Bronchial epithelial cell (primary cell): ENCODE data around the gene AOC2. TPM values are rescaled to one million over a fixed set of nuclear protein-coding genes. Genes with fewer than 3 reads are reported as not detected.
"Not testable (repeated sequence)": the region's sequence is repeated elsewhere in the genome, so short reads cannot be mapped to it uniquely, and the experiment has no call there.

Experiments used
- DNase-seq: peaks from one replicate; pipeline ENCODE4 v3.0.0-alpha.2; 2010; ENCODE audit warnings: low read depth
- FAIRE-seq: peaks from 2 replicates; lab custom pipeline; 2011; peaks lifted over from hg19 to GRCh38; lab: Jason Lieb, UNC
- H3K27me3 ChIP-seq: 2 replicates; pipeline ENCODE4 v1.5.1; 2011; ENCODE audit warnings: low read length; ENCODE audit not compliant: control insufficient read depth, insufficient read depth
- H3K36me3 ChIP-seq: 2 replicates; pipeline ENCODE4 v1.5.1; 2011; ENCODE audit warnings: low read length; ENCODE audit not compliant: control insufficient read depth, insufficient read depth
- H3K4me3 ChIP-seq: 2 replicates; pipeline ENCODE4 v1.5.1; 2011; ENCODE audit warnings: mild to moderate bottlenecking, low read depth, low read length, control low read depth
- total RNA-seq: library from RNA; depleted of rRNA; stranded (reverse); fragments of >200 nt; gene quantifications from 2 replicates; pipeline ENCODE4 v1.2.1, GENCODE V29; 2014
- TF ChIP-seq, protein P1 (sequence below): IDR thresholded peaks from 2 replicates; pipeline ENCODE4 v1.5.1; 2011; ENCODE audit warnings: mild to moderate bottlenecking, moderate library complexity, low read length, control low read depth, inconsistent platforms; ENCODE audit not compliant: insufficient read depth, severe bottlenecking

Gene AOC2
- total RNA-seq, 1 donor from 2014 or later: 0.79 TPM

DNA sequence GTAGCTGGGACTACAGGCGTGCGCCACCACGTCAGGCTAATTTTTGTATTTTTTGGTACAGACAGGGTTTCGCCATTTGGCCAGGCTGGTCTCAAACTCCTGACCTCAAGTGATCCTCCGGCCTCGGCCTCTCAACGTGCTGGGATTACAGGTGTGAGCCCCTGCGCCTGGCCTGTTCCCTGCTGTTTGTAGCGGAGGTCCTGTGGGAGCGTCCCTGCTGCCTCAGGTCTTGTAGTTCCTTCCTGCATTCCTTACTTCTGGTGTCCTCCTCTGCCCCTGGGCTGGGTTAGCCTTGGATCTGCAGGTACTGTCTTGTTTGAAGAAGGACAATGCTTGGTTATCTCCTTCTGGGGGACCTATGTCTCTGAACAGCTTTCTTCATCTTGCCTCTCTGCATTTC, 32.7 kb downstream of the AOC2 start:
- DNase-seq: no peak
- no peaks in the 10 kb centered on the region for H3K36me3 ChIP-seq

DNA sequence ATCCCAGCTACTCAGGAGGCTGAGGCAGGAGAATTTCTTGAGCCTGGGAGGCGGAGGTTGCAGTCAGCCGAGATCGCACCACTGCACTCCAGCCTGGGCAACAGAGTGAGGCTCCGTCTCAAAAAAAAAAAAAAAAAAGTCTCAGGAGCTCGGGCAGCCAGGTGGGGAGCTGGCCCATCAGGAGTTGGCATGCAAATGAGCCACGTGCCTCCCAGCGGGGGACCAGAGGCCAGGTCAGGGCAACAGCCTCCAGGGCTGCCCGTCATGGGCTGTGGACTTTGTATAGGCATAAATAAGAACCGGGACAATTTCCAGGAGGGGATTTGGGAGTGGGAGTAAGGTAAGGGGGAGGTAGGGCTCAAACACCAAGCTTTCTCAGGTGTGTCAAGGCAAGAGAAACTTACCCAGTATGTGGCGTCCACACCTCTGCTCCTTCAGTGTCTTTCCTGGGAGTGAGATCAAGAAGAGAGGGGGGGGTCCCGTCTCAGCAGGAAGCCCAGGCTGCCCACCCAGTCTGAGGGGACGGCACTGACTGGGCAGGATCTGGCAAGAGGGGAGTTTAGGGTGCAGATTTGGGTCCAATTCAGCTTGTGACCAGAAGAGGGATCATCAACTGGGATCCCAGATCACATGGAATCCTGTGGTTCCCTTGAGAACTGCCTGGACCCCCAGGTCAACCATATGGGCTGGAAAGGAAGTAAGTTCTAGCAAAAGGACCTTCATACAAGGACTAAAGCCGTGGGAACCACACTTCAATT, 33.9 kb downstream of the AOC2 start:
- TF ChIP-seq, protein P1, sequence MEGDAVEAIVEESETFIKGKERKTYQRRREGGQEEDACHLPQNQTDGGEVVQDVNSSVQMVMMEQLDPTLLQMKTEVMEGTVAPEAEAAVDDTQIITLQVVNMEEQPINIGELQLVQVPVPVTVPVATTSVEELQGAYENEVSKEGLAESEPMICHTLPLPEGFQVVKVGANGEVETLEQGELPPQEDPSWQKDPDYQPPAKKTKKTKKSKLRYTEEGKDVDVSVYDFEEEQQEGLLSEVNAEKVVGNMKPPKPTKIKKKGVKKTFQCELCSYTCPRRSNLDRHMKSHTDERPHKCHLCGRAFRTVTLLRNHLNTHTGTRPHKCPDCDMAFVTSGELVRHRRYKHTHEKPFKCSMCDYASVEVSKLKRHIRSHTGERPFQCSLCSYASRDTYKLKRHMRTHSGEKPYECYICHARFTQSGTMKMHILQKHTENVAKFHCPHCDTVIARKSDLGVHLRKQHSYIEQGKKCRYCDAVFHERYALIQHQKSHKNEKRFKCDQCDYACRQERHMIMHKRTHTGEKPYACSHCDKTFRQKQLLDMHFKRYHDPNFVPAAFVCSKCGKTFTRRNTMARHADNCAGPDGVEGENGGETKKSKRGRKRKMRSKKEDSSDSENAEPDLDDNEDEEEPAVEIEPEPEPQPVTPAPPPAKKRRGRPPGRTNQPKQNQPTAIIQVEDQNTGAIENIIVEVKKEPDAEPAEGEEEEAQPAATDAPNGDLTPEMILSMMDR: no peak
- no peak for DNase-seq
- no peak for FAIRE-seq
- Histone ChIP-seq H3K4me3 (no peak overlapping the region), H3K27me3 (peaks cover 2% of the 10 kb centered on the region), H3K36me3 (no peaks in the 10 kb centered on the region)

More for the DNA sequence above, 32.7 kb downstream of the AOC2 start:
- Histone ChIP-seq H3K27me3 (peaks cover 2% of the 10 kb centered on the region), H3K4me3 (no peak overlapping the region)
- no peak for FAIRE-seq
- TF ChIP-seq, protein P1: no peak

DNA sequence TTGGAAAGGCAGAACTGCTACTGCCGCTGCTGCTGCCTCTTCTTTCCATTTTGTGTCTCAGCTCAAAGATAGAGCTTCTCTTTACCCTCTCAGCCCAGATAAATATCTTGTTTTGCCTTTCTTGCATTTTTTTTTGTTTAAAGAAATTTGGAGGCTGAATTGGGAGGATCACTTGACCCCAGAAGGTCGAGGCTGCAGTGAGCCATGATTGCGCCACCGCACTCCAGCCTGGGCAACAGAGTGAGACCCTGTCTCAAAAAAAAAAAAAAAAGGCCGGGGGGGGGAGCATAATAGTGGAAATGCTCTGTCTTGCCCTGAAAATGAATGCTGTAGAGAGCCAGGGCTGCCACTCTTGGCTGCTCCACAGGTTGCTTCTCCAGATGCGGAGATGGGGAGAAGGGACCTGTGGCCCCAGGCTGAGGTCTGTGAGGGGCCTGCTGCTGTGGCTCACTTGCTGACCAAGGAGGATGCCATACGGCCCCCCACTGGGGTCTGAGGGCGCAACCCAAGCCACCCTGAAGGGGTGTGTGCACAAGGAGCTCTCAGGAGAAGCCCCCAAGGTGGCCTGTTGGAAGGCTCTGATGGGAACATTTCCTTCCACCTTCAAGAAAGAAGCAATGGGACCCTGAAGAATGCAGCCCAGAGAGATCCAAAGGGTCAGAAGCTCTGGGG, 34.7 kb downstream of the AOC2 start:
- FAIRE-seq (no peak), DNase-seq (no peak)
- Histone ChIP-seq H3K36me3 (no peaks in the 10 kb centered on the region), H3K4me3 (no peak overlapping the region), H3K27me3 (peaks cover 2% of the 10 kb centered on the region)
- TF ChIP-seq, protein P1: no peak

DNA sequence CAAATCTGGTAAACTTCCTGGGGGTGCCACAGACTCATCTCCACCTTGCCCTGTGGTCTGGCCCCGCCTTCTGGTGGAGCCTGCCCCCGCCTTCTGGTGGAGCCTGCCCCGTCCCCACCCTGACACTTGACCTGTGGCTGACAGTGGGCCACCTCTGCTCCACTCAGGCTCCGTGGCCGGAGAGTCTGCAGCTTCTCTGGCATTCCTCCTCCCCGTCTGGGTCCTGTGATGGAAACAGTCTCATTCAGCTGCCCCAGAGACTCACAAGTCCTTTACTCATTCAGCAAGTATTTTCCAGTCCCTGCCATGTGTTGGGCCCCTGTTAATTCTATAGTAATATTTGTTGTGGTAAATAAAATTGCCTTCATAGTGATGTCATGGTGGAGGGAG, 35.2 kb downstream of the AOC2 start:
- no peak for FAIRE-seq
- H3K27me3 ChIP-seq: peaks cover 2% of the 10 kb centered on the region
- TF ChIP-seq, protein P1: no peak
- H3K4me3 ChIP-seq: no peak overlapping the region
- H3K36me3 ChIP-seq: no peaks in the 10 kb centered on the region
- no peak for DNase-seq

DNA sequence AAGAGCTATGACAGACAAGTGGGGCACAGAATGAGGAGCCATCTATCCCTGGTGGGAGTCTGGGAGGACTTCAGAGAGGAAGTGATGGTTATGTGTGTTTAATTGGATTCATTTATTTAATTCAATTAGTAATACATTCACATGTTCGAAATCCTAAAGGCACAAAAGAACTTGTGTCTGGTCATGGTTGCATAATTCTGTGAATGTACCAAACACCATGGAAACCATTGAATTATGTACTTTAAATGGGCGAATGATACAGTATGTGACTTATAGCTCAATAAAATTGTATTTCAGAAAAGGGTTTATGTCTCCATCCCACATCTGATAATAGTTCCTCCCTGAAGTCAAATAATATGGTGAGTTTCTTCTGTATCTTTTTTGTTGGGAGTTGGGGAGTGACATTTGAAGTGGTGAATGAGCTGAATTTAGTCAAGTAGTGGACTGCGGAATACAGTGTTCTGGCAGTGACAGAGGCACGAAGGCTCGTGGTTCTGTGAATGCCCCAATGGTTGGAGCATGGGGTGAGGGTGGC, 36.5 kb downstream of the AOC2 start:
- Histone ChIP-seq H3K36me3 (no peaks in the 10 kb centered on the region), H3K27me3 (peaks cover 2% of the 10 kb centered on the region), H3K4me3 (no peak overlapping the region)
- TF ChIP-seq, protein P1: no peak
- FAIRE-seq (no peak), DNase-seq (no peak)

DNA sequence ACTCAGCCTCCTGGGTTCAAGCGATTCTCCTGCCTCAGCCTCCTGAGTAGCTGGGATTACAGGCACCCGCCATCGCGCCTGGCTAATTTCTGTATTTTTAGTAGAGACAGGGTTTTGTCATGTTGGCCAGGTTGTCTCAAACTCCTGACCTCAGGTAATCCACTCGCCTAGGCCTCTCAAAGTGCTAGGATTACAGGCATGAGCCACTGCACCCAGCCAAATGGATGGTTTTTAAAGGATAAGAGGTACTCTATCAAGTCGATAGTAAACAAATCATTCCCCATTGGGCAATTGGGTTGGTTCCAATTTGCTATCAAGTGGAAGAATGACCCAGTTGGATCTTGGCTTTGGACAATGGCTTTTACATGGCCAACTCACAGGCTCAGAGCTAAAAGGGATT, 37.3 kb downstream of the AOC2 start:
- not testable (repeated sequence) for H3K36me3 ChIP-seq, H3K27me3 ChIP-seq, H3K4me3 ChIP-seq, FAIRE-seq, DNase-seq
